Hepatocyte (in vitro differentiated cells): ENCODE results near the gene IL16. TPM values are rescaled to one million over a fixed set of nuclear protein-coding genes. Genes with fewer than 3 reads are reported as not detected.
A peak's percentile ranks its signal among the peaks of the same experiment; 100 is the strongest.

Experiments
- DNase-seq: peaks from one replicate; pipeline ENCODE4 v3.0.0-alpha.2; 2016; ENCODE audit warnings: low spot score
- H2AFZ ChIP-seq: fragments of 200-600 bp; sonication (generic); 2 replicates; pipeline ENCODE4 v1.6.0; 2016; ENCODE audit warnings: antibody characterized with exemption, mild to moderate bottlenecking
- H3K27ac ChIP-seq: fragments of 200-600 bp; sonication (generic); 2 replicates; pipeline ENCODE4 v1.5.1; 2016; ENCODE audit warnings: mild to moderate bottlenecking
- H3K27me3 ChIP-seq: fragments of 200-600 bp; sonication (generic); 2 replicates; pipeline ENCODE4 v1.6.1; 2016
- H3K36me3 ChIP-seq: fragments of 200-600 bp; sonication (generic); replicated peaks from 2 replicates; pipeline ENCODE4 v1.5.1; 2016; ENCODE audit warnings: low read depth; ENCODE audit not compliant: insufficient read depth
- H3K4me1 ChIP-seq: fragments of 200-600 bp; sonication (generic); 2 replicates; pipeline ENCODE4 v1.5.1; 2016; ENCODE audit warnings: mild to moderate bottlenecking, moderate library complexity; ENCODE audit not compliant: insufficient read depth
- H3K4me2 ChIP-seq: fragments of 200-600 bp; sonication (generic); 2 replicates; pipeline ENCODE4 v1.6.0; 2016
- H3K4me3 ChIP-seq: fragments of 200-600 bp; sonication (generic); 2 replicates; pipeline ENCODE4 v1.5.1; 2016; ENCODE audit warnings: mild to moderate bottlenecking
- H3K79me2 ChIP-seq: fragments of 200-600 bp; sonication (generic); 2 replicates; pipeline ENCODE4 v1.6.0; 2017; ENCODE audit warnings: mild to moderate bottlenecking
- H3K9me2 ChIP-seq: fragments of 200-600 bp; sonication (generic); replicated peaks from 2 replicates; pipeline ENCODE4 v1.6.0; 2017; ENCODE audit warnings: mild to moderate bottlenecking; ENCODE audit not compliant: insufficient read depth
- H3K9me3 ChIP-seq: fragments of 200-600 bp; sonication (generic); 2 replicates; pipeline ENCODE4 v1.5.1; 2016; ENCODE audit warnings: low read depth, mild to moderate bottlenecking
- H4K20me1 ChIP-seq: fragments of 200-600 bp; sonication (generic); 2 replicates; pipeline ENCODE4 v1.6.0; 2016; ENCODE audit warnings: mild to moderate bottlenecking; ENCODE audit not compliant: insufficient read depth, poor library complexity, severe bottlenecking
- EZH2 ChIP-seq: fragments of 200-600 bp; sonication (generic); IDR thresholded peaks from 2 replicates; pipeline ENCODE4 v1.6.1; 2016; ENCODE audit warnings: antibody characterized with exemption, mild to moderate bottlenecking, borderline replicate concordance
- EZH2phosphoT487 ChIP-seq: fragments of 200-600 bp; sonication (generic); IDR thresholded peaks from one replicate; pipeline ENCODE4 v1.6.1; 2018; ENCODE audit warnings: antibody characterized with exemption, mild to moderate bottlenecking, low read depth, moderate library complexity; ENCODE audit not compliant: unreplicated experiment, severe bottlenecking
- WGBS: methylation state at CpG from one replicate; pipeline ENCODE4 v1.1.6; 2016; ENCODE audit warnings: low lambda C conversion rate; ENCODE audit errors: missing lambda C conversion rate; 5-methylcytosine and 5-hydroxymethylcytosine counted together
- polyA plus RNA-seq: library from polyadenylated mRNA; unstranded; fragments of >200 nt; fragmentation: Nextera tagmentation; extraction: Ambion mirVana; gene quantifications from 2 replicates; pipeline ENCODE4 v1.2.1, GENCODE V29; 2016
- total RNA-seq: library from RNA; depleted of rRNA; stranded (reverse); fragments of >200 nt; gene quantifications from 2 replicates; pipeline ENCODE4 v1.2.3, GENCODE V29; 2014
- TF ChIP-seq, protein P1 (sequence below): fragments of 200-600 bp; sonication (generic); IDR thresholded peaks from 2 replicates; pipeline ENCODE4 v1.5.1; 2016; ENCODE audit warnings: antibody characterized with exemption, mild to moderate bottlenecking; ENCODE audit not compliant: poor library complexity

IL16 gene
- total and polyA plus RNA-seq, 2 experiments from 2014 or later = 1.1 to 2.4 TPM

DNA sequence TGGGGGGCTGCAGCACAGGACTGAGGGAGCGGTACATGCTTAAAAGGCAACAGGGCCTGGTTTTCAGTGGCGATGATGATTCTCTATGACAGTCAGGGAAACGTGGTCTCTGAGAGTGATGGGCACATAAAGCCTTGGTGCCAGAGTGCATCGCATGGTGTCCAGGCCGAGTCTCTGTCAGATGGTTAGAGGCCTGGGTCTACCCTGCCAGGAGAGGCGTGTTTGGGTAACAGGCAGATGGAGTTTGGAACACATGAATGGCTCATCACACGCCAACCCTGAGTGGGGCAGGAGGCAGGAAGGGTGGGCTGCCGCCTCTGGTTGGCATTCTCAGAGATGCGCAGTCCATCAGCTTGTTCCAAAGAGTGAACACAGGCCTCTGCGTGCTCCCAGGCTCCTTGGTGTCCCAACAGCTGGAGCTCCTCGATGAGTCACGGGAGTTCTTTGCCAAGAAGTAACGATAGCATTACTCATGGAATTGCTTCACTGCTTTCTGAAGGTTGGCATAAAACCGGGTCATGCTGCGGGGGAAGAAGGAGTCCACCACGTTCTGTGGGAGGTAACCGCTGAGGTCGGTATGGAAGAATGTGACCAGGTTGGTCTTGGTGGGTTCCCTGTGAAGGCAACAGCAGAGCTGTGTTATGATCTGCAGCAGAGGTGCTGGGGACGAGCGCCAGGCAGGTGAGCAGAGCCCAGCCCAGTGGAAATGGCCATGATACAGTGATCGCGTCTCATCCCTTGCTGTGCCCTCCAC is 116.3 kb downstream of the IL16 start:
- Histone ChIP-seq H3K9me3 (no peaks in the 10 kb centered on the region), H3K79me2 (no peaks in the 10 kb centered on the region), H3K4me2 (no peak overlapping the region), H4K20me1 (no peaks in the 10 kb centered on the region), H3K4me3 (no peak overlapping the region), H3K9me2 (no peaks in the 10 kb centered on the region), H3K36me3 (no peaks in the 10 kb centered on the region), H3K27me3 (no peaks in the 10 kb centered on the region), H2AFZ (no peak overlapping the region), H3K4me1 (no peaks in the 10 kb centered on the region), H3K27ac (peak overlapping the region; percentile 37)
- peak; percentile 77 for DNase-seq
- 86% methylated on average over 22 of the region's 22 CpGs for WGBS
- TF ChIP-seq EZH2 (no peak), EZH2phosphoT487 (no peak)
- TF ChIP-seq, protein P1, sequence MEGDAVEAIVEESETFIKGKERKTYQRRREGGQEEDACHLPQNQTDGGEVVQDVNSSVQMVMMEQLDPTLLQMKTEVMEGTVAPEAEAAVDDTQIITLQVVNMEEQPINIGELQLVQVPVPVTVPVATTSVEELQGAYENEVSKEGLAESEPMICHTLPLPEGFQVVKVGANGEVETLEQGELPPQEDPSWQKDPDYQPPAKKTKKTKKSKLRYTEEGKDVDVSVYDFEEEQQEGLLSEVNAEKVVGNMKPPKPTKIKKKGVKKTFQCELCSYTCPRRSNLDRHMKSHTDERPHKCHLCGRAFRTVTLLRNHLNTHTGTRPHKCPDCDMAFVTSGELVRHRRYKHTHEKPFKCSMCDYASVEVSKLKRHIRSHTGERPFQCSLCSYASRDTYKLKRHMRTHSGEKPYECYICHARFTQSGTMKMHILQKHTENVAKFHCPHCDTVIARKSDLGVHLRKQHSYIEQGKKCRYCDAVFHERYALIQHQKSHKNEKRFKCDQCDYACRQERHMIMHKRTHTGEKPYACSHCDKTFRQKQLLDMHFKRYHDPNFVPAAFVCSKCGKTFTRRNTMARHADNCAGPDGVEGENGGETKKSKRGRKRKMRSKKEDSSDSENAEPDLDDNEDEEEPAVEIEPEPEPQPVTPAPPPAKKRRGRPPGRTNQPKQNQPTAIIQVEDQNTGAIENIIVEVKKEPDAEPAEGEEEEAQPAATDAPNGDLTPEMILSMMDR = no peak

DNA sequence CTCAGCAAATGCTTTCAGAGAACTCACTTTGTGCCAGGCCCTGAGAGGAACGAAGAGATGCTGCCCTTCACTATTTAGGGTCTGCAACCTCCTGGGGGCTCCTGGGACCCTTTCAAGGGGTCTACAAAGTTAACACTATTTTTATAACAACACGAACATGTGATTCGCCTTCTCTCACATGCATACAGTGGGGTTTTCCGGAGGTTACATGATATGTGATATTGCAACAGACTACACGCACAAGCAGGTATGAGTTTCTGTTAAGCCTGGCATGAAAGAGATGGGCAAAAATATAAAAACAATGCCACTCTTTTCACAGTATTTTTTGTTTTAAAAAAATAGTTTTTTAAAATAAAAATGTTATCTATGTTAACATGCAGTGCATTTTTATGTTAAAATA is 117.0 kb downstream of the IL16 start:
- no peak overlapping the region for H3K27ac ChIP-seq
- 98% methylated on average over 5 of the region's 5 CpGs for WGBS

DNA sequence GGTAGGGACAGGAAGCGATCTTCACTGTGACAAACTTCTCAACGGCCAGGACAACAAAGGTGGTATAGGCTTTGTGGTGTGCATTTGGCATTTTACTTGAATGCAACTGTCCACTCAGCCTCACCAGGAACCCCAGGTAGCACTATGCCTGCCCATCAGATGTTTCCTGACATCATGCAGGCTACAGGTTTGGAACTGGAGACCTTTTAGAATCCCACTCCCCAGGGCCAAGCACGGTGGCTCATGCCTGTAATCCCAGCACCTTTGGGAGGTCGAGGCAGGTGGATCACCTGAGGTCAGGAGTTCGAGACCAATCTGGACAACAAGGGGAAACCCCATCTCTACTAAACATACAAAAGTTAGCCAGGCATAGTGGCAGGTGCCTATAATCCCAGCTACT is 117.7 kb downstream of the IL16 start:
- no peak overlapping the region for H2AFZ ChIP-seq
- no peaks in the 10 kb centered on the region for H3K4me1 ChIP-seq
- H3K9me2 ChIP-seq = no peaks in the 10 kb centered on the region
- H3K9me3 ChIP-seq = no peaks in the 10 kb centered on the region
- H3K27me3 ChIP-seq = no peaks in the 10 kb centered on the region
- H3K27ac ChIP-seq = no peak overlapping the region
- no peaks in the 10 kb centered on the region for H3K36me3 ChIP-seq
- no peak for DNase-seq
- no peak overlapping the region for H3K4me2 ChIP-seq
- WGBS = 93% methylated on average over 5 of the region's 5 CpGs
- H3K4me3 ChIP-seq = no peak overlapping the region
- no peak for TF ChIP-seq EZH2
- H3K79me2 ChIP-seq = no peaks in the 10 kb centered on the region
- no peaks in the 10 kb centered on the region for H4K20me1 ChIP-seq

More for the DNA sequence above, 117.0 kb downstream of the IL16 start:
- Histone ChIP-seq H3K4me2 (no peak overlapping the region), H3K9me2 (no peaks in the 10 kb centered on the region), H3K27me3 (no peaks in the 10 kb centered on the region), H3K4me3 (no peak overlapping the region), H3K79me2 (no peaks in the 10 kb centered on the region), H3K4me1 (no peaks in the 10 kb centered on the region), H4K20me1 (no peaks in the 10 kb centered on the region), H3K9me3 (no peaks in the 10 kb centered on the region), H2AFZ (no peak overlapping the region), H3K36me3 (no peaks in the 10 kb centered on the region)
- TF ChIP-seq EZH2phosphoT487 = no peak
- no peak for TF ChIP-seq EZH2
- TF ChIP-seq, protein P1 = no peak
- DNase-seq = no peak

DNA sequence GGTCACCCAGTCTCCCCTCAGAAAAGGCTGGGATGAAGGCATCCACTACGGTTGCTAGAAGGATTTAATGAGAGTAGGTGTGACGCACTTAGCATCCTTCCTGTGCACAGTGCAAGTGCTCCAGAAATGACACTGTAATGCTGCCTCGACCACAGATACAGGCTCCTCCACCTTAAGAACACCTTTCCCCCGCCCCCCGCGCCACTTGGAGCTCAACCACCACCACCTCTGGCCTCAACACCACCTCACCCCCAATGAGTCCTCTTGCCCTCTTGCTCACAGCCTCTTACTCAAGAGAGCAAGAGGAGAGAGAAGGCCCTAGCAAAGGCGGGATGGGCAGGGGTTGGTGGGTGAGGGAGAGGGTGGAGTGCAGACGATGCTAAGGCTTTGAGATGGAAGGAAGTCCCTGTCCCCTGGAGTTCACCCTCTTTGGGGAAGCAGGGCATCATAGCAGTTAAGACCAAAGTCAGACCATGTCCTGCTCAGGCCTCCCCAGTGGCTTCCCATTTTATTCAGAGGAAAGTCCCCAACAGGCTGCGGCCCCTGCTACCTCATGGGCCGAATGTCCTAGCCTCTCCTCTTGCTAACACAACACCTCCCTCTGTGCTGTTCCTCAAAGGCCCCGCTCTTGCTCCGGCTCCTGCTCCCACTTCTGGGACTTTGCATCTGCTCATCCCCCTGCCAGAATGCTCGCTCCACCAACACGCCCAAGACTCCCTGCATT is 118.9 kb downstream of the IL16 start:
- no peak overlapping the region for H3K4me2 ChIP-seq
- H3K27me3 ChIP-seq = no peaks in the 10 kb centered on the region
- H3K36me3 ChIP-seq = no peaks in the 10 kb centered on the region
- no peaks in the 10 kb centered on the region for H3K9me2 ChIP-seq
- H3K4me1 ChIP-seq = no peaks in the 10 kb centered on the region
- DNase-seq = no peak
- H2AFZ ChIP-seq = no peak overlapping the region
- no peaks in the 10 kb centered on the region for H3K9me3 ChIP-seq
- 91% methylated on average over 14 of the region's 14 CpGs for WGBS
- TF ChIP-seq, protein P1 = no peak
- no peak for TF ChIP-seq EZH2phosphoT487
- no peak for TF ChIP-seq EZH2
- no peak overlapping the region for H3K27ac ChIP-seq
- H3K4me3 ChIP-seq = no peak overlapping the region
- no peaks in the 10 kb centered on the region for H4K20me1 ChIP-seq
- H3K79me2 ChIP-seq = no peaks in the 10 kb centered on the region
